Measurements from ENCODE around the gene FOXE3. TPM values are rescaled to one million over a fixed set of nuclear protein-coding genes. Genes with fewer than 3 reads are reported as not detected.

FOXE3 gene
- total RNA-seq, 2 donors from 2014 or later = 0.11 to 0.49 TPM

DNA sequence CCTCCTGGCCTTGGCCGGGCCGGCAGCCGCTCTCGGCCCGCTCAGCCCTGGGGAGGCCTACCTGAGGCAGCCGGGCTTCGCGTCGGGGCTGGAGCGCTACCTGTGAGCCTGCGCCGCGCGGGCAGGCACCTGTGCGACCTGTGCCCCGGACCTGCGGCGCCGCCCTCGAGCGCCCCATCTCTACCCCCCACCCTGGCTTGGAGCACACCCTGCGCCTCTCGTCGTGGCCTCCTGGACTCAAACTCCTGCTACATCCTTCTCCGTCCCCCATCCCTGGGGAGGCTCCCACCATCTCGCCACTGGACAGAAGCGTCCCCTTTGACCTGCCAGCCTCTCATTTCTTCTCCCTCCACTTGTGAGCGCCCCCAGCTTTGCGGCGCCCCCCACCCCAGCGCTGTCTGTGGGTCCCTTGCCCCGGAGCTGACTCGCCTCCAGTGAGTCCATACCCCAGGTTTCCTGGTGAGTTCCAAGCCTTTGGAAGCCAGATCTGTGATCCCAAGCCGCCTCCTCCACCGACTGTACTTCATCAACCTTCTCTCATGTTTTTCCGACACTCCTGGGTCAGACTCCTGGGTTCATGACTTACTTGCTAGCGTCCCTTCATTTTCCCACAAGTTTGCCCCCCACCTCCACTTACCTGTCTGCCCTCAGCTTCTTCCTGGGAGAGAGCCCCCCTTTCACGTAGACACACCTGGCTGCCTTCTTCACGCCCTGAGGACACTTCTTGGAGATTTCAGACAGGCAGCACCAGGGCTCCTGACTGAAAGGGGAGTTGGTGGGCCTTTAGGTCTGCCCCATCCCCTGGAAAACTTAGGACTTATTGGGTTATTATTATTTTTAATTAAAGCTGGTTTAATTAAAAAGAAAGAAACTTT is 1.3 kb downstream of the FOXE3 start:
- Histone ChIP-seq H3K4me3 (peak overlapping the region; percentile 17), H3K27me3 (peaks cover 7% of the 10 kb centered on the region)

DNA sequence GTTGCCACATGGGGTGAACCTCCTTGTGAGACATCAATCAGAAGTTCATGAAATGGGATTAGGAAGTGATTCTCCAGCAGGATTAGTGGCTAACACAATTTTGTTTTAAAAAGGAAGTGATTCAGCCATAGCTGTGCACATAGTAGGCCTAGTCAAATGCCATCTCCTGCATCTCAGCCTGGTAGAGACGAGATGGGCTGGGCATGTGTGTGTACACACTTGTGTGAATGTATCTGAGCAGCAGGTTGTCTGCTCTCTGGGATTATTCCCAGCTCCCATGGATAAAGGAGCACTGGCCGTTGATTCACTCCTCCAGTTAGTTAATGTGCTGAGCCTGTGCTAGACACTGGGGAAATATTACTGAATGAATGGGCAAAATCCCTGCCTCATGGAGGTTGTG is 2.0 kb downstream of the FOXE3 start:
- Histone ChIP-seq H3K27me3 (peaks cover 7% of the 10 kb centered on the region), H3K9me3 (no peaks in the 10 kb centered on the region), H3K4me3 (no peak overlapping the region), H3K9ac (ENCODE audit: low read depth in 2 of 2, low read length in 2 of 2) (no peak overlapping the region), H3K36me3 (no peaks in the 10 kb centered on the region), H3K27ac (no peak overlapping the region), H3K4me1 (no peaks in the 10 kb centered on the region)
- TF ChIP-seq, protein P1, sequence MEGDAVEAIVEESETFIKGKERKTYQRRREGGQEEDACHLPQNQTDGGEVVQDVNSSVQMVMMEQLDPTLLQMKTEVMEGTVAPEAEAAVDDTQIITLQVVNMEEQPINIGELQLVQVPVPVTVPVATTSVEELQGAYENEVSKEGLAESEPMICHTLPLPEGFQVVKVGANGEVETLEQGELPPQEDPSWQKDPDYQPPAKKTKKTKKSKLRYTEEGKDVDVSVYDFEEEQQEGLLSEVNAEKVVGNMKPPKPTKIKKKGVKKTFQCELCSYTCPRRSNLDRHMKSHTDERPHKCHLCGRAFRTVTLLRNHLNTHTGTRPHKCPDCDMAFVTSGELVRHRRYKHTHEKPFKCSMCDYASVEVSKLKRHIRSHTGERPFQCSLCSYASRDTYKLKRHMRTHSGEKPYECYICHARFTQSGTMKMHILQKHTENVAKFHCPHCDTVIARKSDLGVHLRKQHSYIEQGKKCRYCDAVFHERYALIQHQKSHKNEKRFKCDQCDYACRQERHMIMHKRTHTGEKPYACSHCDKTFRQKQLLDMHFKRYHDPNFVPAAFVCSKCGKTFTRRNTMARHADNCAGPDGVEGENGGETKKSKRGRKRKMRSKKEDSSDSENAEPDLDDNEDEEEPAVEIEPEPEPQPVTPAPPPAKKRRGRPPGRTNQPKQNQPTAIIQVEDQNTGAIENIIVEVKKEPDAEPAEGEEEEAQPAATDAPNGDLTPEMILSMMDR (IDR thresholded peaks at IDR 0.05) = no peak
- intact Hi-C loops (cut with DNase I) = no loop called here
- no peak for DNase-seq

More for the DNA sequence above, 1.3 kb downstream of the FOXE3 start:
- no peaks in the 10 kb centered on the region for H3K36me3 ChIP-seq
- no peak overlapping the region for H3K9ac ChIP-seq (ENCODE audit: low read depth in 2 of 2, low read length in 2 of 2)
- H3K27ac ChIP-seq = no peak overlapping the region
- TF ChIP-seq, protein P1 (IDR thresholded peaks at IDR 0.05) = no peak
- no peaks in the 10 kb centered on the region for H3K4me1 ChIP-seq
- intact Hi-C loops (cut with DNase I) = no loop called here
- no peak for DNase-seq
- H3K9me3 ChIP-seq = no peaks in the 10 kb centered on the region

DNA sequence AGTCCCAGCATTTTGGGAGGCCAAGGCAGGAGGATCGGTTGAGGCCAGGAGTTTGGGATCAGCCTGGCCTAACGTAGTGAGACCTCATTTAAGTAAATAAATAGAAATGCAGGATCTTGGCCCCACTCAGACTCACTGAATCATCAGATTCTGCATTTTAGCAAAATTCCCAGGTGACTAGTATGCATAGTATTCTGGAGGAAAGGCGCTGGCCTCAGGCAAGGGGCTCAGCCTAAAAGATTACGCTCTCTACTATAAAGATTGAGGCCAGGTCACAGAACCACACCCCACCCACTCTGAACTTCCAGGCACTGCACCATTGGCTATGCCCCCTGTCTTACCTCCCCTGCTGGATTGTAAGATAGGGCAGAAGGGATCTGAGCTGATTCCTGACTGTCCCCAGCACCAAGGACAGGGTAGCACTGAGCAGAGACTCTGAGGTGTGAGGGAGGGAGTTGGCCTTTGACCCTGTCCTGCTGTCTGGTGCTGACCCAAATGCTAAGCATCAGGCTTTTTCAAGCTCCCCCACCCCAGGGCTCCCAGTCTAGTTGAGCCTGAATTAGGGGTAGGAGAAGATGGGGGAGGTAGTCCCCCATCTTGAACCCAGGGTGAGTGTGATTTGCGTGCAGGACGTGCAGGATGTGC is 2.7 kb downstream of the FOXE3 start:
- no peaks in the 10 kb centered on the region for H3K36me3 ChIP-seq
- H3K9me3 ChIP-seq = no peaks in the 10 kb centered on the region
- H3K9ac ChIP-seq (ENCODE audit: low read depth in 2 of 2, low read length in 2 of 2) = no peak overlapping the region
- no peaks in the 10 kb centered on the region for H3K4me1 ChIP-seq
- intact Hi-C loops (cut with DNase I) = no loop called here
- DNase-seq = no peak
- no peak overlapping the region for H3K4me3 ChIP-seq
- H3K27me3 ChIP-seq = peaks cover 7% of the 10 kb centered on the region
- TF ChIP-seq, protein P1 (IDR thresholded peaks at IDR 0.05) = no peak
- H3K27ac ChIP-seq = no peak overlapping the region

DNA sequence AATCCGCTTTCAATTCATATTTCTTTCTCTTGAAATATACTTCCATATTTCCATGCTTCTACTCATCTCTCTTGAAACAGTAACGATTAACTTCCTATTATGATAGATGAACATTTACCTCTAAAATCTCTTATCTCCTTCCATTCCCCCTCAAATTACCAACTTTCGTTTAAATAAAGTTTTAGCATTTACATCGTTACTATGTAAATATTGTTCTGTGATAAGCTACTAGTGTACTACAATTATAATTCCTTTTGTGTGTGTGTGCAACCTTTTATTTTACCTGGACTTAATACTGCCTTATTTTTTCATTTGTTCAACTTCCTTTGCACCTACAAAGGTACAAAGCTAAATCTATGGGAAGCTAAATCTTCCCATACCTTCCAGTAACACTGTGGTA is 4.5 kb downstream of the FOXE3 start:
- H3K27me3 ChIP-seq = peaks cover 7% of the 10 kb centered on the region

DNA sequence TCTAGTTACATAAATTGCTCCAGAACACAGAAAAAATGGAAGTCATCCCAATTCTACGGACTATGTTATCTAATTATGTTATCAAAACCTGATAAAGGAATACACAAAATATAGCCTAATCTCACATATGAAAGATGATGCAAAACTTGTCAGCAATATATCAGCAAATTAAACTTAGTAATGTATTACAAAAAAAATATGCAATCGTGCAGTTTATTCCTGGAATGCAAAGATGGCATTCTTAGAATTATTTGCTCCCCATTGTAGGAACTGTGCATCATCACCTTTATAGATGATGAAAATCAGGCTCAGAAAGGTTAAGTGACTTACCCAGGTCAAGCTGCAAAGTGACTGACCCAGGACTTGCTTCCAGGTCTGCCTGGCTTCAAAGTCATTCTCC is 7.8 kb downstream of the FOXE3 start:
- TF ChIP-seq, protein P1 (IDR thresholded peaks at IDR 0.05) = no peak

More for the DNA sequence above, 4.5 kb downstream of the FOXE3 start:
- intact Hi-C loops (cut with DNase I) = loop anchor here (10.0 kb wide), 1 partner anchor 236 kb away; no protein-coding TSS in a partner anchor
- Histone ChIP-seq H3K4me1 (no peaks in the 10 kb centered on the region), H3K9ac (ENCODE audit: low read depth in 2 of 2, low read length in 2 of 2) (no peak overlapping the region), H3K27ac (no peak overlapping the region), H3K4me3 (no peak overlapping the region), H3K36me3 (no peaks in the 10 kb centered on the region), H3K9me3 (no peaks in the 10 kb centered on the region)
- TF ChIP-seq, protein P1 (IDR thresholded peaks at IDR 0.05) = no peak
- DNase-seq = no peak

More for the DNA sequence above, 7.8 kb downstream of the FOXE3 start:
- no peak overlapping the region for H3K9ac ChIP-seq (ENCODE audit: low read depth in 2 of 2, low read length in 2 of 2)
- H3K4me1 ChIP-seq = no peaks in the 10 kb centered on the region
- intact Hi-C loops (cut with DNase I) = loop anchor here (10.0 kb wide), 1 partner anchor 239 kb away; no protein-coding TSS in a partner anchor
- no peaks in the 10 kb centered on the region for H3K9me3 ChIP-seq
- H3K36me3 ChIP-seq = no peaks in the 10 kb centered on the region
- H3K27me3 ChIP-seq = no peaks in the 10 kb centered on the region
- no peak overlapping the region for H3K4me3 ChIP-seq
- H3K27ac ChIP-seq = no peak overlapping the region
- DNase-seq = no peak
